Activated CD8-positive, alpha-beta memory T cell treated with anti-CD3 and anti-CD28 coated beads for 4 hours (primary cell): Measurements from ENCODE around the gene CYSLTR2.
"Not testable (repeated sequence)": the region's sequence is repeated elsewhere in the genome, so short reads cannot be mapped to it uniquely, and the experiment has no call there.

Source experiments
- DNase-seq, 2 donors: peaks; one replicate each; pipeline ENCODE4 v3.0.0-alpha.2; 2020; ENCODE audit warnings: low read depth in 2 of 2

Gene CYSLTR2

GRCh38 chr13:48645845-48646244 lies 7.9 kb upstream of the CYSLTR2 start:
- DNase-seq, result no peak

- no peak for DNase-seq
Observed at GRCh38 chr13:48646791-48647190, 6.9 kb upstream of the CYSLTR2 start.

GRCh38 chr13:48647625-48648024 lies 6.1 kb upstream of the CYSLTR2 start:
- no peak for DNase-seq

- no peak for DNase-seq
Observed at GRCh38 chr13:48648446-48648845, 5.3 kb upstream of the CYSLTR2 start.

- no peak for DNase-seq
Observed at GRCh38 chr13:48652851-48653471, 768 bp upstream of the CYSLTR2 start.

- DNase-seq, result no peak
Observed at GRCh38 chr13:48654511-48654910, 782 bp downstream of the CYSLTR2 start.

GRCh38 chr13:48655291-48655690 lies 1.6 kb downstream of the CYSLTR2 start:
- no peak for DNase-seq

- DNase-seq, result no peak
Observed at GRCh38 chr13:48656608-48657007, 2.9 kb downstream of the CYSLTR2 start.

GRCh38 chr13:48660361-48661076 lies 6.8 kb downstream of the CYSLTR2 start:
- DNase-seq, result no peak

- DNase-seq, result no peak
Observed at GRCh38 chr13:48661107-48661506, 7.4 kb downstream of the CYSLTR2 start.

GRCh38 chr13:48662226-48662625 lies 8.5 kb downstream of the CYSLTR2 start:
- DNase-seq, result no peak

GRCh38 chr13:48667136-48667535 lies 13.4 kb downstream of the CYSLTR2 start:
- no peak for DNase-seq

GRCh38 chr13:48671421-48671820 lies 17.7 kb downstream of the CYSLTR2 start:
- DNase-seq, result not testable (repeated sequence)

GRCh38 chr13:48675247-48675646 lies 21.5 kb downstream of the CYSLTR2 start:
- no peak for DNase-seq

- DNase-seq, result no peak
Observed at GRCh38 chr13:48678316-48678715, 24.6 kb downstream of the CYSLTR2 start.

- DNase-seq, result no peak
Observed at GRCh38 chr13:48679941-48680680, 26.4 kb downstream of the CYSLTR2 start.

- no peak for DNase-seq
Observed at GRCh38 chr13:48680756-48681392, 27.1 kb downstream of the CYSLTR2 start.

GRCh38 chr13:48681905-48682304 lies 28.2 kb downstream of the CYSLTR2 start:
- DNase-seq, result no peak

- DNase-seq, result no peak
Observed at GRCh38 chr13:48682436-48682835, 28.7 kb downstream of the CYSLTR2 start.

- DNase-seq, result no peak
Observed at GRCh38 chr13:48686636-48687210, 33.0 kb downstream of the CYSLTR2 start.

GRCh38 chr13:48687249-48687648 lies 33.5 kb downstream of the CYSLTR2 start:
- DNase-seq, result no peak

GRCh38 chr13:48693998-48694397 lies 40.3 kb downstream of the CYSLTR2 start:
- DNase-seq, result no peak
